Measurements from ENCODE around the gene UTP25.
A peak's percentile ranks its signal among the peaks of the same experiment; 100 is the strongest.

- TF ChIP-seq EZH2phosphoT487 (IDR thresholded peaks at IDR 0.05; ENCODE audit: borderline replicate concordance, low read length) (no peak), CTCF (IDR thresholded peaks at IDR 0.05; ENCODE audit: low read depth, low read length, poor library complexity, severe bottlenecking) (peak; percentile 69)
Measured at GRCh38 chr1:209850342-209850979, 22.7 kb downstream of the UTP25 start.
